OCI-LY1 (cell line): ENCODE measurements around the gene EDA.

Experiments used
- H2AFZ ChIP-seq: fragments of 200-600 bp; sonication (generic), shearing (Covaris generic); 2 replicates; pipeline ENCODE4 v1.6.0; 2014; ENCODE audit warnings: antibody characterized with exemption, mild to moderate bottlenecking, low read length
- H3F3A ChIP-seq: fragments of 200-600 bp; sonication (generic), shearing (Covaris generic); 2 replicates; pipeline ENCODE4 v1.6.0; 2014; ENCODE audit warnings: mild to moderate bottlenecking, antibody characterized with exemption, low read length, moderate library complexity; ENCODE audit not compliant: insufficient read depth
- H3K27ac ChIP-seq: fragments of 200-600 bp; sonication (generic); 2 replicates; pipeline ENCODE4 v1.5.1; 2014; ENCODE audit warnings: low read length, mixed run types, mild to moderate bottlenecking, low read depth; ENCODE audit not compliant: poor library complexity, severe bottlenecking
- H3K27me3 ChIP-seq: fragments of 200-600 bp; sonication (generic); 2 replicates; pipeline ENCODE4 v1.6.0; 2014; ENCODE audit warnings: antibody characterized with exemption, mild to moderate bottlenecking, low read length, moderate library complexity; ENCODE audit not compliant: insufficient read depth
- H3K36me3 ChIP-seq: fragments of 200-600 bp; sonication (generic); 2 replicates; pipeline ENCODE4 v1.6.1; 2014; ENCODE audit warnings: mild to moderate bottlenecking, antibody characterized with exemption, low read length, moderate library complexity, mixed read lengths; ENCODE audit not compliant: insufficient read depth
- H3K4me1 ChIP-seq: fragments of 200-600 bp; sonication (generic); 2 replicates; pipeline ENCODE4 v1.5.1; 2014; ENCODE audit warnings: mild to moderate bottlenecking, low read length, moderate library complexity; ENCODE audit not compliant: insufficient read depth, severe bottlenecking
- H3K4me2 ChIP-seq: fragments of 200-600 bp; sonication (generic), shearing (Covaris generic); 2 replicates; pipeline ENCODE4 v1.6.1; 2014; ENCODE audit warnings: low read length
- H3K4me3 ChIP-seq: fragments of 200-600 bp; sonication (generic); 2 replicates; pipeline ENCODE4 v1.5.1; 2014; ENCODE audit warnings: low read length, low read depth, mild to moderate bottlenecking, mixed read lengths; ENCODE audit not compliant: poor library complexity, severe bottlenecking
- H3K79me2 ChIP-seq: fragments of 200-600 bp; shearing (Covaris generic); 2 replicates; pipeline ENCODE4 v1.6.1; 2016; ENCODE audit warnings: mixed run types, low read length, mixed read lengths; ENCODE audit not compliant: insufficient read depth
- H3K9ac ChIP-seq: fragments of 200-600 bp; sonication (generic), shearing (Covaris generic); 2 replicates; pipeline ENCODE4 v1.6.1; 2014; ENCODE audit warnings: mild to moderate bottlenecking, low read length, mixed read lengths
- H3K9me2 ChIP-seq: fragments of 200-600 bp; sonication (generic), shearing (Covaris generic); 2 replicates; pipeline ENCODE4 v1.6.1; 2014; ENCODE audit warnings: low read depth, mild to moderate bottlenecking, low read length, mixed read lengths
- H3K9me3 ChIP-seq: fragments of 200-600 bp; shearing (Covaris generic); 2 replicates; pipeline ENCODE4 v1.6.1; 2014; ENCODE audit warnings: low read length, mixed read lengths
- H4K20me1 ChIP-seq: fragments of 200-600 bp; sonication (generic), shearing (Covaris generic); 2 replicates; pipeline ENCODE4 v1.6.0; 2016; ENCODE audit warnings: mild to moderate bottlenecking, low read length; ENCODE audit not compliant: insufficient read depth
- EZH2 ChIP-seq: fragments of 200-600 bp; sonication (generic), shearing (Covaris generic); IDR thresholded peaks from 2 replicates; pipeline ENCODE4 v1.8.0; 2017; ENCODE audit warnings: borderline replicate concordance, mixed run types, mild to moderate bottlenecking, antibody characterized with exemption, low read length, moderate library complexity, mixed read lengths
- TF ChIP-seq, protein P1 (sequence below): fragments of 200-600 bp; sonication (generic), shearing (Covaris generic); IDR thresholded peaks from 2 replicates; pipeline ENCODE4 v1.5.1; 2017; ENCODE audit warnings: mild to moderate bottlenecking, antibody characterized with exemption, low read length, moderate library complexity, mixed read lengths

EDA gene

DNA sequence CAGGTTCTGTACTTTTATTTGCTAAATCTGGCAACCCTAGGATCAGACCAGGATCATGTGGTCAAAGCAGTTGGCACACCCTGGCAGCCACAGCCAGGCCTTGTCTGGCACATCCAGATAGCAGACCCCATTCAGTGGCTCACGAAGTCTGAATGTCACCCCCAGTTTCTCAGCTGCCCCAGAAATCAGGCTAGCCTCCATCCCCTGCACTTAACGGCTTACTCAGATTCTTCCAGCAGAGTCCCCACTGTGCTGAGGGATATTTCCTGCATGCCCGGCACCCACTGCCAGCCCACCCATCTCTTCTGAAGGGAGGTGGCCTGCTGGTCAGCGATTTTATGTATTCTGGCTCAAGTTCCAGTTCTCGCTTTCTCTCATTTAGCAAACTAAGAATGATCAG lies 438.5 kb downstream of the EDA start:
- H4K20me1 ChIP-seq, result no peaks in the 10 kb centered on the region
- no peak overlapping the region for H3K27ac ChIP-seq
- no peaks in the 10 kb centered on the region for H3K9me3 ChIP-seq
- H3K27me3 ChIP-seq, result no peaks in the 10 kb centered on the region
- no peaks in the 10 kb centered on the region for H3K9me2 ChIP-seq
- H3K9ac ChIP-seq, result no peak overlapping the region
- no peaks in the 10 kb centered on the region for H3F3A ChIP-seq
- no peaks in the 10 kb centered on the region for H3K79me2 ChIP-seq
- no peak overlapping the region for H3K4me3 ChIP-seq
- H2AFZ ChIP-seq, result no peak overlapping the region
- H3K36me3 ChIP-seq, result no peaks in the 10 kb centered on the region
- no peak overlapping the region for H3K4me2 ChIP-seq
- no peaks in the 10 kb centered on the region for H3K4me1 ChIP-seq
- TF ChIP-seq, protein P1, sequence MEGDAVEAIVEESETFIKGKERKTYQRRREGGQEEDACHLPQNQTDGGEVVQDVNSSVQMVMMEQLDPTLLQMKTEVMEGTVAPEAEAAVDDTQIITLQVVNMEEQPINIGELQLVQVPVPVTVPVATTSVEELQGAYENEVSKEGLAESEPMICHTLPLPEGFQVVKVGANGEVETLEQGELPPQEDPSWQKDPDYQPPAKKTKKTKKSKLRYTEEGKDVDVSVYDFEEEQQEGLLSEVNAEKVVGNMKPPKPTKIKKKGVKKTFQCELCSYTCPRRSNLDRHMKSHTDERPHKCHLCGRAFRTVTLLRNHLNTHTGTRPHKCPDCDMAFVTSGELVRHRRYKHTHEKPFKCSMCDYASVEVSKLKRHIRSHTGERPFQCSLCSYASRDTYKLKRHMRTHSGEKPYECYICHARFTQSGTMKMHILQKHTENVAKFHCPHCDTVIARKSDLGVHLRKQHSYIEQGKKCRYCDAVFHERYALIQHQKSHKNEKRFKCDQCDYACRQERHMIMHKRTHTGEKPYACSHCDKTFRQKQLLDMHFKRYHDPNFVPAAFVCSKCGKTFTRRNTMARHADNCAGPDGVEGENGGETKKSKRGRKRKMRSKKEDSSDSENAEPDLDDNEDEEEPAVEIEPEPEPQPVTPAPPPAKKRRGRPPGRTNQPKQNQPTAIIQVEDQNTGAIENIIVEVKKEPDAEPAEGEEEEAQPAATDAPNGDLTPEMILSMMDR, result no peak
- no peak for TF ChIP-seq EZH2

DNA sequence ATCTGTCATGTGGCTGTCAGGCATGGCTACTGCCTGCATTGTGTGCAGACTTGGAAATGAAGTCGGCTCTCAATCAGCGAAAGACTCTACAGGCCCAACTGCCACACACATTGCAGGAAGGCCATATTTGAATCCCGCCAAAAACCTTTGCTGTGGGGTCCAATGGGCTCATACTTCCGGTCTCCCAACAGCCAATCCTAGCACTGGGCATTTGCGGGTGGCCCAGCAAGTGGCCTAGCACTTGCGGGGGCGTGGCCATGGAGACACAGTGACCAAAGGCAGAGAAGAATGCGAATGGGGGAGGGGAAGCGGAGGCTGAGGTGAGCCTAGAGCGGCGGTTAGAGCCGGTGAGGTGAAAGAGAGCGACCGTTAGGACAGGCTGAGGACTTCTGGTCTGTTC lies 446.2 kb downstream of the EDA start, which contains the start of gene OTUD6A:
TSS of gene OTUD6A (plus strand) at position 382 of the 400 bp plus-strand sequence. CDS start 68 bp downstream, outside the sequence.
- no peaks in the 10 kb centered on the region for H4K20me1 ChIP-seq
- H3K9me3 ChIP-seq, result no peaks in the 10 kb centered on the region
- TF ChIP-seq, protein P1, result no peak
- TF ChIP-seq EZH2, result no peak
- H3K36me3 ChIP-seq, result no peaks in the 10 kb centered on the region
- H3K79me2 ChIP-seq, result no peaks in the 10 kb centered on the region
- H3F3A ChIP-seq, result no peaks in the 10 kb centered on the region
- H3K27me3 ChIP-seq, result no peaks in the 10 kb centered on the region
- no peaks in the 10 kb centered on the region for H3K4me1 ChIP-seq
- H3K4me2 ChIP-seq, result no peak within 1 kb of the TSS
- H3K4me3 ChIP-seq, result no peak within 1 kb of the TSS
- H3K9ac ChIP-seq, result no peak within 1 kb of the TSS
- H2AFZ ChIP-seq, result no peak within 1 kb of the TSS
- no peak within 1 kb of the TSS for H3K27ac ChIP-seq
- H3K9me2 ChIP-seq, result no peaks in the 10 kb centered on the region

DNA sequence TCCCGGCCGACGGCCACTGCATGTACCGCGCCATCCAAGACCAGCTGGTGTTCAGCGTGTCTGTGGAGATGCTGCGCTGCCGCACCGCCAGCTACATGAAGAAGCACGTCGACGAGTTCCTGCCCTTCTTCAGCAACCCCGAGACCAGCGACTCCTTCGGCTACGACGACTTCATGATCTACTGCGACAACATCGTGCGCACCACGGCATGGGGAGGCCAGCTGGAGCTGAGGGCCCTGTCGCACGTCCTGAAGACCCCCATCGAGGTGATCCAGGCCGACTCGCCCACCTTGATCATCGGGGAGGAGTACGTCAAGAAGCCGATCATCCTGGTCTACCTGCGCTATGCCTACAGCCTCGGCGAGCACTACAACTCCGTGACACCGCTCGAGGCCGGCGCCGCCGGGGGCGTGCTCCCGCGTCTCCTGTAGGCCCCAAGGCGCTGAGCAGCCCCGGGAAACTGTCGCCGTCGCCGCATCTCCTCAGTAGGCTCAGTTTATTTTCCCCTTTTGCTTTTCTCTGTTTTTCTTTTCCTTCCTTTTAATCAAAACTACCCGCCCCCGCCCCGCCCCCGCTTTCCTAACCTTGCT lies 447.1 kb downstream of the EDA start:
- Histone ChIP-seq H3K27me3 (no peaks in the 10 kb centered on the region), H3K36me3 (no peaks in the 10 kb centered on the region), H3K9me3 (no peaks in the 10 kb centered on the region), H3F3A (no peaks in the 10 kb centered on the region), H3K79me2 (no peaks in the 10 kb centered on the region), H3K4me1 (no peaks in the 10 kb centered on the region), H2AFZ (no peak overlapping the region), H3K4me2 (no peak overlapping the region), H3K4me3 (no peak overlapping the region), H3K9ac (no peak overlapping the region), H4K20me1 (no peaks in the 10 kb centered on the region), H3K9me2 (no peaks in the 10 kb centered on the region), H3K27ac (no peak overlapping the region)
- no peak for TF ChIP-seq EZH2
- TF ChIP-seq, protein P1, result no peak
